HG02943 (cell line): ENCODE data around the gene MMD.
"Not testable (repeated sequence)": the region's sequence is repeated elsewhere in the genome, so short reads cannot be mapped to it uniquely, and the experiment has no call there.

Experiments
- ATAC-seq: cut with Tn5 transposase; IDR thresholded peaks from one replicate; pipeline ENCODE4 v1.9.1; 2021; ENCODE audit warnings: mild to moderate bottlenecking, low read depth, moderate library complexity; ENCODE audit not compliant: unreplicated experiment

MMD gene

DNA sequence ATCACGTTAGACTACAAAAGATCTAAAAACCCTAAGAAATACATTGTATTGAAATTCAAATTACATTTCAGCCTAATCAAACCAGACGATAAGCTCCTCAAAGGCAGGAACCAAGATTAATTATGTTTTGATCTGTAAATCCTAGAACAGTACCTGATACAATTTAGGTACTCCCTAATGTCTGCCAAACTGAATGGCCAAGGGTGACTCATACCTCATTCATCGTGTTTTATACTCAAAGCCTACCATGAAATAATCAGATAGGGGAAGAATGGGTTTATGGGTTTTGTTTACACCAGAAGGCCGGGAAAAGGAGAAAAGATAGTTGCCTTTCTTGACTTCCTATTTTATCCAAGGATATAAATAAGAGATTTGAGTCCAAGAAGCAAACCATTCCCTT lies 19.3 kb downstream of the MMD start:
- ATAC-seq, result no peak

DNA sequence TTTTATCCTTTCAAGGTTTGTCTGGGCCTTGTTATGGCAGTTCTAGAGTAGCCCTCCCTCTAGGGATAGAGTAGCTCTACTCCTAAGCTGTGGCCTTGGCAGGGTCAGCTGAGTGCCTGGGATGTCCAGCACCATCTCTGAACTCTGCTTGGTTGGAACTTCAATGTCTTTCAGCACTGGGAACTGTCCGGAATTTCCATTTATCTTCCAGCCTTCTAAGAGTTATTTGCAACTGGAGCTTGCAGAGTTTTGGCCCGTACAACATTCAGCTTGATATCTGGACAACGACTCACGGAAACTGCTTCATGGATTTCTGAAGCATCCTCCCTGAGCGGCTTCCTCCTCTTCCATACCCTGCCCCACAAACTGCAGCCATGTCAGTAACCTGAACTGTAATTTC lies 22.9 kb downstream of the MMD start:
- ATAC-seq, result no peak

DNA sequence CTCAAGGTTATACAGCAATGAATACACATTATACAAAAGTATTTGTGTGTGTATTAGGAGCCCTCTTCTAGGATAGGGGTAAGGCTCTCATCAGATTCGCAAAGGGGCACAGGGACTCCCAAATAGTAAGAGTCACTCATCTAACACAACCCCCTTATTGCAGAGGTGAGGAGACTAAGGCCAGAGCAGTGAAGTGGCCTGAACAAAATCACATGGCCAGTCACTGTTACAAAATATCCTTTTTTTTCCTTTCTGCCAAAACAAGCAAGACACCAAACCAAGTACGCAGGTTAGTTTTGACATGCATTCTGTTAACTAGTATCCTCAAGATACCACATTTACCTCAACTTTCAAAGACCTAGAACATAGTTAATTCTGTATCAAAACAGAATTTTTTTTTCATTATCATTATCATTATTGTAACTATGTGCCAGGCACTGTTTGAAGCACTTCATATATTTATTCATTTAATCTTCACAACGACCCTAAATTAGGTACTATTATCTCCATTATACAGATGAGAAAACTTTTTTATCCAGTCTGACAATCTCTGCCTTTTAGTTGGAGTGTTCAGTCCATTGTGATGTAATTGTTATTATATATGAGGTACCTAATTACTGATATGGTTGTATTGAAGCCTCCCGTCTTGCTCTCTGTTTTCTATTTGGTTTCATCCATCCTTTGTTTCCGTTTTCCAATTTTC lies 25.7 kb downstream of the MMD start:
- ATAC-seq, result no peak

DNA sequence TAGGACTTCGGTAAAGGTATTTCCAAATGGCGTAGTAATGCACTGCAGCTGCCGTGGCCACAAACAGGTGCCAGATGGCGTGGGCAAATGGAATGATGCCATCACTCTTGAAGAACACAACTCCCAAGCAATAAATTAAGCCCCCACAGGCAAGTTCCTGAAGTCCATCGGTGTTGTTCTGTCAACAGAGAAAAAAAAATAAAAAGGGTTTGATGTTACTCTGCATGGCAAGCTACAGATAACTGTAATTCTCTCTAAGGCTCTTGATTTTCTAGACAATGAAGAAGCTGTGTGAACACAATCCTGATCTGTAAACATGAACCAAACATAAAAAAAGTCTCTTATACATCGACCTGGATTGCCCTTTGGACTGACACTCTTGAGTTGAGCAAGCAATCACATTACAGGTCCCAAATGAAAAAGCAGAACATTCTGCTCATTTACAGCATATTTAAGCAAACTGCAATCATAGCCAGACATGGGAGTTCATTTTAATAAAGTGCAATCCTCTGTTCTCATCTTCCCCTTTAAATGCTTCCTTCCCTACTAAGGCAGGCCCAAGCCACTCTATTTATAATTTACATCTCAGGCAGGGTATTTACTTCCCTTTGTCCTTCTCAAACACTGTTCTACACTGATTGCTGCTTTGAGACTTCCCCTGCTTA lies 27.1 kb downstream of the MMD start:
- no peak for ATAC-seq

- ATAC-seq, result no peak
These were observed 29.7 kb downstream of the MMD start for GRCh38 chr17:55391764-55392467.

GRCh38 chr17:55391244-55391757 lies 30.3 kb downstream of the MMD start:
- ATAC-seq, result no peak

DNA sequence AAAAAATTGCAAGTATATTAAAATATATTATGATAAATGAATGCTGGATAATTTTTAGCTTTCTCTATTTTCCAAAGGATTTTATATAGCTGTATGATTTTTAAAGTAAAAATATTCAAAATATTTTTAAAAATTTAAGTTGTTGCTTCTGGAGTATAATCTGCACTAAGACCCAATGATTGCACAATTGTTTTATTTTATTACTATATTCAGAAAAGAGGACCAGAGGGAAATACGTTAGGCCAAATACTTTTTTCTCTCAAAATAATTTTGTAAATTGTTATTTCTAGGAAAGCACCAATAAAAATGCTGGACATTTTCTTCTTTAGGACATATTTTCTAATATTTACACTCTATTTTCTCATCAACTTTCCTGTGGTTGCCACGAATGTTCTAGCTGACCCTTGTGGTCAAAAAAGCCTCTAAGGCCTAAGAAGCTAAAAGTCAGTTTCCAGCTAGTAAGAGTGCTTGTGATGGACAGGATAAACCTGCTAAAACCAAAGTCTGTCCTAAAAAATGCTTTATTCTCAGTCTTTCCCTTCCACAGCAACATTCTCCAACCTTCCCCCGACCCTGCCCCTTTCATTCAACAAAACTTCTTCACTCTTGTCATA lies 31.2 kb downstream of the MMD start:
- no peak for ATAC-seq

DNA sequence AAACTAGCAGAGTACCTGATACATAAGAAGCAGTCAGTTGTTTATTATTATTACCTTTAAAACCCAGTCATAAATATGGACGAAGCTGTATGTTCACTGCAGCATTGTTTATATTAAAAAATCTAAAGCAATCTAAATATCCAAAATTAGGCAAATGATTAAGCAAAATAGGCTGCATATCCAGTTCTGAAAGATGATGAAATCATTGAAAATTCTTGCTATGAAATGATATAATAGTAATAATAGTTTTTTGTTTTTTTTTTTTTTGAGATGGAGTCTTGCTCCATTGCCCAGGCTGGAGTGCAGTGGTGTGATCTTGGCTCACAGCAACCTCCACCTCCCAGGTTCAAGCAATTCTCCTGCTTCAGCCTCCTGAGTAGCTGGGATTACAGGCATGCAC lies 31.9 kb downstream of the MMD start:
- not testable (repeated sequence) for ATAC-seq

DNA sequence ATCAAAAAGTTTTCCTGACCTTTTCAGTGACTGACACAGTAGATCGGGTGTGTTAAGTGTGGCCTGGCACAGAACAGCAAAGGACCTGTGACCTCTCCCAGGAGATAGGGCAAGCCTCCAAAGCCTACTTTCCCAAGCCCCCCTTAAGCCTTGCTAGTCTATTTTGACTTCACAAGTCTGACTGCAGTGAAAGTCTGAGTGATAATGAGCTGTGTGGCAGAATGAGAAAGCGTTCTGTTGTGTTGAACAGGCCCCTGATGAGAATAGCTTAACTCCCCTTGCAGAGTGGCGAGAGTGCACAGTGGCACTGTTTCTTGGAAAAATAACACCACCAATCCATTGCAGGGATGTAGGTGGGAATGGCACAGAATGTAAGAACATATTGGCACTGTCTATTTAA lies 32.8 kb downstream of the MMD start:
- no peak for ATAC-seq

- ATAC-seq, result no peak
These were observed 34.8 kb downstream of the MMD start for GRCh38 chr17:55386796-55387332.

DNA sequence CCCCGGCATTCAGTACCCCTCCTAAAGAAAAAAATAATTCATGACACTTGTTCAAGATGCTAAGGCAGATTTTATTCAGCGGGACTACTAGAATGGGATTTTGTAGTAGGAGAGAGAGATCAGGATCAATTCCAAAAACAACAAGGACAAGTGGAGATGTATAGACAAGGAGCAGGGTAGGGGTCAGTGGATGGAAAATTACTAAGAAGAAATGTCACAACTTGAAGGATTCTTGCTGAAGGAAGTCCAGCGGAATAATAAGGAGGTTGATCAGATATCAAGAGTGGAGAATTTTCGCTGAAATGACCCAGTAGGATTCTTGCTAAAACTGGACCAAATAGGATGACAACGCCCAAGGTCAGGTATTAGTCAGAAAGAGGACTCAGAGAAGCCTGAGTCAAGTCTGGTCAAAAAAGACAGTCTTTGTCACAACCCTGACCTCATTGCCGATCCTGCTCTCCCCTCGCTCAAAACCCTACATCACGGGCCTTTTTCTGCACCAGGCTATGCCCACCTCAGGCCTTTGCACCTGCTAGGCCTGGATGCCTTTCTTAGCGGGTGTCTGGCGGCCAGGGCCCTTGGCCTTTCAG lies 36.9 kb downstream of the MMD start:
- no peak for ATAC-seq

GRCh38 chr17:55383771-55384642 lies 37.6 kb downstream of the MMD start:
- no peak for ATAC-seq

- no peak for ATAC-seq
These were observed 40.4 kb downstream of the MMD start for GRCh38 chr17:55381017-55381770.

GRCh38 chr17:55377671-55378275 lies 43.9 kb downstream of the MMD start:
- no peak for ATAC-seq

GRCh38 chr17:55368706-55369105 lies 52.9 kb downstream of the MMD start:
- no peak for ATAC-seq

GRCh38 chr17:55366020-55366481 lies 55.6 kb downstream of the MMD start:
- no peak for ATAC-seq

DNA sequence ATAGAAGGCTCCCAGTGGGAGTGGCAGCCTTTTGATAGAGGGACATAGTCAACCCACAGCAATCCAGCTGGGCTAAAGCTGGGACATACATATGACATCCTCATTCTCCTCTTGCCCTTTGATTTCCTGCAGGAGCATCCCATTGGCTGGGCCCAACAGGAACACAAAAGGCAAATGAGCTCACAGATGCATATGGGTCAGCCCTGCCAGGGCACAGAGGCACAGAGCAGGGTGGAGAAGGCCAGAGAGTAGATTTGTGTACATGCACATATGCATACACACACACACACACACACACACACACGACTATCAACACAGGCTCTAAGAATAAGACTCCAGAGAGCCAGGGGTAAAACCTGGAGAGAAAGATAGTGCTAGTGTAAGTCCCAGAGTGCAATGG lies 58.6 kb downstream of the MMD start:
- ATAC-seq, result no peak

GRCh38 chr17:55360971-55361370 lies 60.7 kb downstream of the MMD start:
- ATAC-seq, result no peak
